HG02798 (cell line): ENCODE measurements around the gene RNF103.
"Not testable (repeated sequence)": the region's sequence is repeated elsewhere in the genome, so short reads cannot be mapped to it uniquely, and the experiment has no call there.

ENCODE experiments used
- ATAC-seq: cut with Tn5 transposase; IDR thresholded peaks from one replicate; pipeline ENCODE4 v1.9.1; 2021; ENCODE audit warnings: mild to moderate bottlenecking; ENCODE audit not compliant: unreplicated experiment, poor library complexity

RNF103 gene

DNA sequence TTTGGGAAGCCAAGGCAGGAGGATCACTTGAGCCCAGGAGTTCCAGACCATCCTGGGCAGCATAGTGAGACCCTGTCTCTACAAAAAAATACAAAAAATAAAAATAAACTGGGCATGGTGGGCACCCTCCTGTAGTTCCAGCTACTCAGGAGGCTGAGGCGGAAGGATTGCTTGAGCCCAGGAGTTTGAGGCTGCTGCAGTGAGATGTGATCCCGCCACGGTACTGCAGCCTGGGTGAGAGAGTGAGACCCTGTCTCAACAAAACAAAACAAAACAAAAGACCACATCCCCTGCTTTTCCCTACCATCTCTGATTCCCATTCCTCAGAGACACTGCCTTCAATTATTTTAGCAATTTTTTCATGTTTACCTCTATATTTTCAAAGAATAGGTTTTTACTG, 3.9 kb upstream of the RNF103 start:
- no peak for ATAC-seq

GRCh38 chr2:86625096-86625495, 1.4 kb upstream of the RNF103 start:
- no peak for ATAC-seq

DNA sequence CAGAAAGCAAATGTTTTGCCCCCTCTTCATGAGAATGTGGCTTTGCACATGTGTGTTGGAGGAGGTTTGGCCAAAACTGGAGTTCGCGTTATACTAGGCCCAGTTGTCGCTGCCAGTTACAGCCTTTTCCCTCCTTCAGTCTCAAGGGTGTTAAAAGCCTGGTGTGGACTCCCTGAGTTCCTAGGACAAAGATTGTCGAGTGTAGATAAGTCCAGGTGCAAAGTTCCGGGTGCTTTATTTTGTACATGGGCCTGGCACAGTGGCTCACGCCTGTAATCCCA, 542 bp upstream of the RNF103 start:
- no peak for ATAC-seq

DNA sequence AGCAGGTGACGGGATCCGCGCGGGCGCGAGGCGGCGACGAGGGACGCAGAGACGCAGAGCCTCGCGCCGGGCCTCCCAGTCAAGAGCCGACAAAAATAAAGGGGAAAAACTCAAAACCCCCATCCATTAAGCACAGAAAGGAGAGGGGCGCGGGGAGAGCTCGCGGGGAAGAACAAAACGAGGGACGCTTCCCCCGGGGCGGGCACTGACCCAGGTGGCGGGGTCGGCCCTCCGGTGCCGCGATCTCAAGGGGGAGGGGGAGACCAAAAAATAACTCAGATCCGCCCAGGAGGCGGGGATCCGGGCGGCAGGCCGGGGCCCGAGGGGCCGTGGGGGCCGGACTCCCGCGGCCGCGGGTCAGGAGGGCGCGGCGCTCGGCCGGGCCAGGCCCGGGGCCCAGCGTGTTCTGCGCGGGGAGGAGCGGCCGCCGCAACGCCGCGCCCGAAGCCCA, 597 bp downstream of the RNF103 start:
- ATAC-seq, result peak; percentile 59

DNA sequence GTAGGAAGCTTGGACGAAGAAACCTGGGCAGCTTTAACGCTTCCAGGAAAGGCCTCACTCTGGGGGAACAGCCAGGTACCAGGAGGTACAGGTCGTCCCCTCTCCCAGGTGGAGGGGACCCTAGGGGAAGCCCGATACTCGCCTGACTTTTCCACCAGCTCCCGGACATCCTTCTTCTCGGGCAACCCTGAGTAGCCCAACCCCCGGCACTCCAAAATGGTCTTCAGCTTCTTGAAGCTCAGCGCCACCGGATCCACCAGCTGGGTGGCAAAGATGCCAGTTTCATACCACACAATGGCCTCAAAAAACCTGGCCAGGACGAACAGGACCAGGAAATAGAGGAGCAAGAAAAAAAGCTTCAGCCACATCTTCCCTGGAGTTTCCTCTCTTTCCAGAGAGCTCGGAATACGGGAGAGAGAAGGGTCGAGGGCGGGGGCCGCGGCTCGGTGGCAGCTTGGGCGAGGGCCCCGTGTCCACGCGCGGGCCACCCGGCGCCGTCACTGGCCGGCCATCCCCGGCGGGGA, 1.1 kb downstream of the RNF103 start:
- ATAC-seq, result no peak

GRCh38 chr2:86621280-86621943, 2.3 kb downstream of the RNF103 start:
- ATAC-seq, result no peak

GRCh38 chr2:86617738-86618137, 5.9 kb downstream of the RNF103 start:
- ATAC-seq, result peak; percentile 62

DNA sequence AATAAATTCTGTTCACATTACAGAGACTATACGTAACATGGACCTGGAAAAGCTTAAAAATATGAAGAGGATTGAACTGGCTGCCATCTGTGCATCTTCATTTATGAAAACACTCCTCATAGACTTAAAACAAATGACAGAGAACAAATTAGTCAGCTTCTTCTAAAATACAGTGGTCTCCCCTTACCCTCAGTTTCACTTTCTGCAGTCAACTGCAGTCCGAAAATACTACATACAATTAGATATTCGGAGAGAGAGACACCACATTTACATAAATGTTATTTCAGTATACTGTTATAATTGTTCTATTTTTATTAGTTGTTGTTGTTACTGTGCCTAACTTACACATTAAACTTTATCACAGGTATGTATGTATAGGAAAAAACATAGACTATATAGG, 6.5 kb downstream of the RNF103 start:
- ATAC-seq, result peak; percentile 68

- no peak for ATAC-seq
These were observed 7.2 kb downstream of the RNF103 start for GRCh38 chr2:86616502-86616901.

GRCh38 chr2:86615596-86615995, 8.1 kb downstream of the RNF103 start:
- ATAC-seq, result no peak

- no peak for ATAC-seq
These were observed 10.2 kb downstream of the RNF103 start for GRCh38 chr2:86613515-86613914.

DNA sequence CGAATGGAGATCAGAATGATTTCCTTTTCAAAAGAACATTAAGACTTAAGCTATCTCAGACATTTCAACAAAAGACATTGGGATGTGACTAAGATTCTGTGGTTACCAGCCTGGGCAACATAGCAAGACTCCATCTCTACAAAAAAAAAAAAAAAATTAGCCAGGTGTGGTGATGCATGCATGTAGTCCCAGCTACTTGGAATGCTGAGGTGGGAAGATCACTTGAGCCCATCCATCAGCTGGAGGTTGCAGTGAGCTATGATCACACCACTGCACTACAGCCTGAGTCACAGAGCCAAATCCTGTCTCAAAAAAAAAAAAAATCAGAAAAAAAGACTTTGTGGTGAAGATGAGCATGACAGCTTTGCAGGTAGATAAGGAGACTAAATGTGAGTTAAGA, 12.8 kb downstream of the RNF103 start:
- no peak for ATAC-seq

DNA sequence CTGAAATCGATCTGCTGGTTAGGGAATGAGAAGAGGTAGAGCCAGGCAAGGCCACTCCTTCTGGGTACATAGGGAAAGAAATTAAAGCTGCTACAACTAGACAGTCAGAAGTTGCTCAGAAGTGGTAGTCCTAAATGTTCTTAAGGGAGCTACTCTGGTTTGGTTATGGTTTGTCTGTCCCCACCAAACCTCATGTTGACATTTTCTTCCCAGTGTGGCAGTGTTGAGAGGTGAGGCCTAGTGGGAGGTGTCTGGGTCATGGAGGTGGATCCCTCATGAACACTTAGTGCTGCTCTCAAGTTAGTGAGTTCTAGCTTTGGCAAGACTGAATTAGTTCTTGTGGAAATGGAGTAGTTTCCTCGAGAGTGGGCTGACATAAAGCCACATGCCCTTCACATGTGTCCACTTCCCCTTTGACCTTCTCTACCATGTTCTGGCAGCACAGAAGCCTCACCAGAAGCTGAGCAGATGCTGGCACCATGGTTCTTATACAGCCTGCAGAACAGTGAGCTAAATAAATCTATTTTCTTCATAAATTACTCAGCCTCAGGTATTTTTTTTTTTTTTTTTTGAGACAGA, 14.7 kb downstream of the RNF103 start:
- no peak for ATAC-seq

DNA sequence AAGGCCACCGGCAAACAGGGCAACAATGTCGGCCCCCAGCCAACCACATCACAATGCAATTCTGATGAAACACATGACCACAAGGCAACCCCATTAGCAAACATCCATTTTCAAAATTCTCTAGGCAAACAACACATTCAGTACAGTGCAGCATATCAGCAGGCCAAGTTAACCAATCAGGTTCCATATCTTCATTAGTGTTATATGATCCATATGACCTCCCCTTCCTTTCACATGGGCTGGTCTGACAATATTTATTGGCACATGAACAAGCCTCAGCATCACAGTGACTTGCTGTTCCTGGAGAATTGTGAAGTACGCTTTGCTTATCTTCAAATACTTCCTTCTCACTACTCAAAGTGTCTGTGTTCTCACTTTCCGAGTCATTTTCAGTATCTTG, 19.8 kb downstream of the RNF103 start:
- ATAC-seq, result no peak

DNA sequence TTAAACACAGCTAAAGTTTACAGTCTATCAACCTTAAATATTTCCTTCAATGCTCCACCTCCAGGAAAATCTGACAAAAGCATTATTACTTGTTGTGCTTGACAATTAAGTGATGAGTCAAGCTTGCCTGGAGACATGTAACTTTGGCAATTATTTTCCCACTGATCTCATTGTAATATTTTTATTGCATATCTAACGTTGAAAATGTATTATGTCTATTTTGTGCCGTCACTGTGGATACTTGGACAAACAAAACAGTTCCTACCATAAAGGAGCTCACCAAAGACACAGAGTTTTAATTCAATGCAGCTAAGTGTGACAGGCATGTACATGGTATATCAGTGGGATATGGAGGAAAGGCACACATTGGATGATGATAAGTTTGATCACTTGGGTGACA, 24.7 kb downstream of the RNF103 start:
- ATAC-seq, result no peak

- no peak for ATAC-seq
These were observed 27.5 kb downstream of the RNF103 start for GRCh38 chr2:86596118-86596517.

GRCh38 chr2:86593266-86593665, 30.4 kb downstream of the RNF103 start:
- no peak for ATAC-seq

DNA sequence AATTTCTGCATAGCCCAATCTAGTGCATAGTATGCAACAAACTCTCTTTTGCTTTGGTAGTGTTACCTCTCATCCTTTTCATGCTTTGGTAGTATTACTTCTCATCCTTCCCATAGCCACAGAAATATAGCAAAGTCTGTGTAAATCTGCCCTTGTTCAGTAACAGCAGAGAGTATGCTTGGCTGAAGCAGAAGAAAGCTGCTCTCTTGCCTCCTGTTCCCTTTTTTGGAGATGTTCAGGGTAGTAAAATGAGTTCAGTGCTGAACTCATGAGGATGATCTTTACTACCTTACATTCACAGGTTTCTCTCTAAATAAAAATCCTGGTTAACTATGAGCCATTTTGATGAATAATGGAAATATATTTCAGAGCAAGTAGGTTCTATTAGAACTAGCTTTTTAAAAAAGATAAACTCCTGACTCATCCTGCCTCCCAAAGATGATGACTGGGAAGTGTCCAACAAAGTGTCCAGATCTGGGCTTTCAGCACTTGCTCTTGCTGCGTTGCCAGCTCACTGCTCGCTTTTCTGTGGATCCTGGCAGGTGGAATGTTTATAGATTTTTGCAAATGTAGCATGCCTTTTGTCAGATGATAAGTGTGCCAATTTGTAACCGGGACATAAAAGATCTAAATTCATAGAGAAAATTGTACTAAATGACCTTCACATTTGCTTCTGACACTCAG, 31.0 kb downstream of the RNF103 start:
- no peak for ATAC-seq

GRCh38 chr2:86589701-86590100, 34.0 kb downstream of the RNF103 start:
- ATAC-seq, result not testable (repeated sequence)

GRCh38 chr2:86584151-86584913, 39.3 kb downstream of the RNF103 start:
- ATAC-seq, result peak; percentile 39

DNA sequence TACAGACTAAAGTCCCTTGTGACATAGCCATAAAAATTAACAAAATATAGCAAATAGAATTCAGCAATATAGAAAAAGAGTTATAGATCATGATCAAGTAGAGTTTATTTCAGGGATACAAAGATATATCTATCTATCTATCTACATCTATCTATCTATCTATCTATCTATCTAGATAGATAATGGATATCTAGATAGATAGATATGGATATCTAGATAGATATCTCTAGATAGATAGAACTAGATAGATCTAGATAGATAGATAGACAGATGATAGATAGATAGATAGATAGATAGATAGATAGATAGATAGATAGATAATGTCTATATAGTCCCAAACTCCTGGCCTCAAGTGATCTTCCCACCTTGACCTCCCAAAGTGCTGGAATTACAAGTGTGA, 43.1 kb downstream of the RNF103 start:
- no peak for ATAC-seq
